B cell (primary cell): ENCODE data around the gene MAML3. TPM values are rescaled to one million over a fixed set of nuclear protein-coding genes. Genes with fewer than 3 reads are reported as not detected.

Experiments
- ATAC-seq: fragments of 200-7000 bp; cut with Tn5 transposase; one replicate; pipeline ENCODE4 v1.10.0; 2021; ENCODE audit warnings: low read depth, mild to moderate bottlenecking, moderate number of reproducible peaks, moderate library complexity
- CTCF ChIA-PET: fragments of 350-600 bp; sonication (Branson Sonifier 250); formaldehyde crosslinking; loops from one replicate; lab custom pipeline; 2021; ENCODE audit warnings: antibody characterized with exemption, inconsistent platforms; lab: Charles Lee
- POLR2A ChIA-PET: fragments of 350-600 bp; sonication (Branson Sonifier 250); formaldehyde crosslinking; loops from one replicate; lab custom pipeline; 2021; ENCODE audit warnings: antibody characterized with exemption; lab: Charles Lee
- DNase-seq: peaks from one replicate; pipeline ENCODE4 v3.0.0; 2013
- H2AFZ ChIP-seq: 2 replicates; pipeline ENCODE4 v1.6.1; 2012; ENCODE audit warnings: mild to moderate bottlenecking, low read depth, low read length; ENCODE audit not compliant: insufficient read depth, poor library complexity, severe bottlenecking
- H3K27ac ChIP-seq, 2 donors: 1 replicate in 1 of 2; 2 replicates in 1 of 2; pipeline ENCODE4 v1.5.1; 2012 to 2013; ENCODE audit warnings: low read length in 2 of 2, mild to moderate bottlenecking in 2 of 2, moderate library complexity in 1 of 2
- H3K27me3 ChIP-seq, 4 experiments: fragments of 200-600 bp in 1 of 4; sonication (generic) in 1 of 4; replicated peaks in 1 of 4; 1 replicate in 2 of 4; 2 replicates in 2 of 4; pipeline versions ENCODE4 v1.6.1 to v1.7.0; 2013 to 2016; ENCODE audit warnings: low read length in 3 of 4, mild to moderate bottlenecking in 2 of 4, mixed read lengths in 1 of 4, moderate library complexity in 1 of 4; ENCODE audit not compliant: insufficient read depth in 4 of 4, control insufficient read depth in 3 of 4; ENCODE audit errors: control extremely low read depth in 1 of 4
- H3K36me3 ChIP-seq, 2 experiments: replicated peaks in 1 of 2; 1 replicate in 1 of 2; 2 replicates in 1 of 2; pipeline versions ENCODE4 v1.6.1 to v1.7.1; 2013; ENCODE audit warnings: low read length in 1 of 2; ENCODE audit not compliant: insufficient read depth in 2 of 2, control insufficient read depth in 1 of 2; ENCODE audit errors: control extremely low read depth in 1 of 2, extremely low read depth in 1 of 2
- H3K4me1 ChIP-seq, 2 donors: fragments of 200-600 bp in 1 of 2; sonication (generic) in 1 of 2; 1 replicate in 1 of 2; 2 replicates in 1 of 2; pipeline versions ENCODE4 v1.5.1 to v1.6.1; 2013 to 2017; ENCODE audit warnings: low read length in 2 of 2; ENCODE audit not compliant: control insufficient read depth in 2 of 2, insufficient read depth in 2 of 2
- H3K4me2 ChIP-seq: replicated peaks from 2 replicates; pipeline ENCODE3; 2012; ENCODE audit warnings: mild to moderate bottlenecking, low read depth, low read length; ENCODE audit not compliant: poor library complexity, severe bottlenecking
- H3K4me3 ChIP-seq, 5 experiments: fragments of 200-600 bp in 1 of 5; sonication (generic) in 1 of 5; 1 replicate in 3 of 5; 2 replicates in 2 of 5; pipeline versions ENCODE4 v1.5.1 to v1.7.0; 2011 to 2016; ENCODE audit warnings: low read length in 4 of 5, mild to moderate bottlenecking in 4 of 5, low read depth in 2 of 5, control low read depth in 1 of 5, moderate library complexity in 1 of 5; ENCODE audit not compliant: insufficient read depth in 1 of 5; ENCODE audit errors: control extremely low read depth in 1 of 5, extremely low read depth in 1 of 5
- H3K79me2 ChIP-seq: fragments of 200-600 bp; sonication (generic); one replicate; pipeline ENCODE4 v1.6.0; 2016; ENCODE audit warnings: low read length; ENCODE audit not compliant: control insufficient read depth, insufficient read depth
- H3K9ac ChIP-seq: fragments of 200-600 bp; sonication (generic); 2 replicates; pipeline ENCODE4 v1.6.1; 2017; ENCODE audit warnings: mild to moderate bottlenecking, low read length, moderate library complexity
- H3K9me3 ChIP-seq, 3 donors: one replicate each; pipeline versions ENCODE4 v1.6.1 to v1.7.1; 2013; ENCODE audit warnings: low read length in 2 of 3; ENCODE audit not compliant: control insufficient read depth in 2 of 3, insufficient read depth in 1 of 3; ENCODE audit errors: control extremely low read depth in 1 of 3
- H4K20me1 ChIP-seq: 2 replicates; pipeline ENCODE4 v1.6.0; 2012; ENCODE audit warnings: mild to moderate bottlenecking, low read length; ENCODE audit not compliant: insufficient read depth, control insufficient read depth, poor library complexity, severe bottlenecking
- H3K27ac Mint-ChIP-seq: one replicate; pipeline ENCODE4 v1.8.0; 2021; ENCODE audit warnings: mixed read lengths
- H3K27me3 Mint-ChIP-seq: one replicate; pipeline ENCODE4 v1.8.0; 2021; ENCODE audit warnings: mixed read lengths
- H3K4me1 Mint-ChIP-seq: one replicate; pipeline ENCODE4 v1.8.0; 2021; ENCODE audit warnings: mixed read lengths
- H3K4me3 Mint-ChIP-seq: one replicate; pipeline ENCODE4 v1.8.0; 2021; ENCODE audit warnings: mixed read lengths
- H3K9me3 Mint-ChIP-seq: one replicate; pipeline ENCODE4 v1.8.0; 2022; ENCODE audit warnings: mixed read lengths; ENCODE audit not compliant: insufficient read depth
- EZH2 ChIP-seq: IDR thresholded peaks from 2 replicates; pipeline ENCODE4 v1.6.1; 2012; ENCODE audit warnings: borderline replicate concordance, low read depth, mild to moderate bottlenecking, moderate library complexity, low read length; ENCODE audit not compliant: insufficient read depth, poor library complexity, severe bottlenecking
- WGBS: methylation state at CpG from one replicate; pipeline ENCODE4 v1.1.5; 2013; ENCODE audit warnings: missing lambda C conversion rate; ENCODE audit not compliant: insufficient coverage; 5-methylcytosine and 5-hydroxymethylcytosine counted together
- intact Hi-C: fragments of 100-400 bp; cut with micrococcal nuclease; formaldehyde crosslinking; loops from one replicate; pipeline ENCODE4 v1.10.0; 2022
- polyA plus RNA-seq: library from polyadenylated mRNA; depleted of rRNA; stranded (reverse); fragments of >200 nt; gene quantifications from 2 replicates; pipeline ENCODE4 v1.2.3, GENCODE V29; 2012
- total RNA-seq, 2 donors: library from RNA; stranded (reverse); fragments of 120-200 nt in 1 of 2; gene quantifications; 1 replicate in 1 of 2; 2 replicates in 1 of 2; pipeline versions ENCODE4 v1.2.3 to v1.2.4, GENCODE V29; 2013 to 2022
- TF ChIP-seq, protein P1 (sequence below): fragments of 200-600 bp; IDR thresholded peaks from one replicate; pipeline ENCODE4 v1.8.0; 2022; ENCODE audit warnings: antibody characterized with exemption, mild to moderate bottlenecking

MAML3 gene
- total and polyA plus RNA-seq, 2 donors (not counting 1 experiment from before 2014, with no cell fraction given) = 0.94 to 5.3 TPM

DNA sequence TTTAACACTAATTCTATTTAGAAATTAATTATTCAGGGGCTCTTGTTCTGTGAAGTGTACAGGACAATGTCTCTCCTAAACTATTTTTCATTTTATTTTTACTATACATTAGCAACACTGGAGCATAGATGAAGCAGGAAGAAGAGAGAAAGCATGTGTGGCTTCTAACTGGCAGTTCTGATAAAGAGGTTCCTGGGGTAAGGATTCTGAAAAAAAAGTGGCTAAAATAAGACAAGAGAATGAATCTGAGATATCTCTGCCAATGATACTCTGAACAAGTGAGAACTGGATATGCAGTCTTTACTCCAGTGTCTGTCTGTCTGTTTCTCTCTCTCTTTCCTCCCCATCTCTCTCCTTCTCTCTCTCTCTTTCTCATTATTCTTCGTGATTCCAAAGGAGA lies 125.9 kb downstream of the MAML3 start:
- ChIA-PET POLR2A (no interaction called here), CTCF (no interaction called here)
- H2AFZ ChIP-seq = no peak overlapping the region
- peaks cover 2% of the 10 kb centered on the region for H3K4me1 Mint-ChIP-seq
- H4K20me1 ChIP-seq = no peaks in the 10 kb centered on the region
- H3K79me2 ChIP-seq = no peaks in the 10 kb centered on the region
- H3K4me3 Mint-ChIP-seq = no peak overlapping the region
- no peak overlapping the region for H3K9ac ChIP-seq
- H3K9me3 Mint-ChIP-seq = no peaks in the 10 kb centered on the region
- no CpG with 5 or more reads among the region's 1 CpG for WGBS
- peaks cover 0 to 6% (median 0%) of the 10 kb centered on the region in 4 experiments for H3K27me3 ChIP-seq
- no peaks in the 10 kb centered on the region for H3K4me1 ChIP-seq
- no peak overlapping the region for H3K4me2 ChIP-seq
- peaks cover 16% of the 10 kb centered on the region for H3K27me3 Mint-ChIP-seq
- no peak overlapping the region for H3K27ac Mint-ChIP-seq
- no peak overlapping the region for H3K4me3 ChIP-seq
- H3K9me3 ChIP-seq = no peaks in the 10 kb centered on the region
- DNase-seq (no peak), ATAC-seq (no peak)
- intact Hi-C loops = no loop called here
- H3K27ac ChIP-seq = no peak overlapping the region
- TF ChIP-seq EZH2 = no peak
- TF ChIP-seq, protein P1, sequence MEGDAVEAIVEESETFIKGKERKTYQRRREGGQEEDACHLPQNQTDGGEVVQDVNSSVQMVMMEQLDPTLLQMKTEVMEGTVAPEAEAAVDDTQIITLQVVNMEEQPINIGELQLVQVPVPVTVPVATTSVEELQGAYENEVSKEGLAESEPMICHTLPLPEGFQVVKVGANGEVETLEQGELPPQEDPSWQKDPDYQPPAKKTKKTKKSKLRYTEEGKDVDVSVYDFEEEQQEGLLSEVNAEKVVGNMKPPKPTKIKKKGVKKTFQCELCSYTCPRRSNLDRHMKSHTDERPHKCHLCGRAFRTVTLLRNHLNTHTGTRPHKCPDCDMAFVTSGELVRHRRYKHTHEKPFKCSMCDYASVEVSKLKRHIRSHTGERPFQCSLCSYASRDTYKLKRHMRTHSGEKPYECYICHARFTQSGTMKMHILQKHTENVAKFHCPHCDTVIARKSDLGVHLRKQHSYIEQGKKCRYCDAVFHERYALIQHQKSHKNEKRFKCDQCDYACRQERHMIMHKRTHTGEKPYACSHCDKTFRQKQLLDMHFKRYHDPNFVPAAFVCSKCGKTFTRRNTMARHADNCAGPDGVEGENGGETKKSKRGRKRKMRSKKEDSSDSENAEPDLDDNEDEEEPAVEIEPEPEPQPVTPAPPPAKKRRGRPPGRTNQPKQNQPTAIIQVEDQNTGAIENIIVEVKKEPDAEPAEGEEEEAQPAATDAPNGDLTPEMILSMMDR = no peak
- no peaks in the 10 kb centered on the region for H3K36me3 ChIP-seq

DNA sequence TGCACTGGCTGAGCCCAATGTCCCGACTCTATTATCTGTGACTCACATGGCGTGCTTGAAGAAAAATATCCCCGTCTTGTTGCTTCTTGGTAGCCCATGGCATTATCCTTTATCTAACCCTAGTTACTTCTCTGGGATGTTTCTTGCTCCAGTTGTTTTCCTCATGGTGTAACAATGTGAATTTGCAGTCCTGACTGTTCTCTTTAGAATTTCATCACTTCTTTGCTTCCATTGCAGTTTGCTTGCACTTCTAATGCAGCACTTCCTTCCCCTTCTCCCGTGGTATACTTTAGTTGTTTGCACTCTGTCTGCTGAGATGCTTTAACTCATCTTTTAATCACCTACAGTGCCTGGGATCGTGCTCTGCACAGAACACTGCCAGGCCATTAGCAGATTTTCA lies 126.9 kb downstream of the MAML3 start:
- Histone ChIP-seq H4K20me1 (no peaks in the 10 kb centered on the region), H3K4me1 (no peaks in the 10 kb centered on the region), H3K9ac (no peak overlapping the region), H3K4me2 (no peak overlapping the region), H3K9me3 (no peaks in the 10 kb centered on the region), H3K27ac (no peak overlapping the region), H3K36me3 (no peaks in the 10 kb centered on the region), H3K27me3 (peaks cover 0 to 6% (median 0%) of the 10 kb centered on the region in 4 experiments), H2AFZ (no peak overlapping the region), H3K4me3 (no peak overlapping the region), H3K79me2 (no peaks in the 10 kb centered on the region)
- Mint-ChIP-seq H3K27me3 (peaks cover 14% of the 10 kb centered on the region), H3K27ac (no peak overlapping the region), H3K4me1 (peaks cover 2% of the 10 kb centered on the region), H3K4me3 (no peak overlapping the region), H3K9me3 (no peaks in the 10 kb centered on the region)
- ATAC-seq = no peak
- TF ChIP-seq EZH2 = no peak
- TF ChIP-seq, protein P1 = no peak
- POLR2A ChIA-PET = no interaction called here
- intact Hi-C loops = no loop called here
- DNase-seq = no peak
- 50% methylated on average over 4 of the region's 5 CpGs for WGBS
- CTCF ChIA-PET = interaction anchor here (1.4 kb wide), 1 partner anchor 333 kb away, joined by 3 read pairs; no protein-coding TSS in a partner anchor
